Measurements from ENCODE around the gene SBNO1. TPM values are rescaled to one million over a fixed set of nuclear protein-coding genes. Genes with fewer than 3 reads are reported as not detected.
"Not testable (repeated sequence)": the region's sequence is repeated elsewhere in the genome, so short reads cannot be mapped to it uniquely, and the experiment has no call there.

Gene SBNO1
- total RNA-seq: 10 to 100 TPM; 26.7 to 31.8 (median 29.9) TPM

- Histone ChIP-seq H3K4me3 (peak within 1 kb of the TSS; percentile 87 to 97 (median 91)), H3K9me3 (no peaks in the 10 kb centered on the region), H3K27me3 (no peaks in the 10 kb centered on the region), H3K27ac (replicated peaks in 1 of 4) (peak within 1 kb of the TSS; percentile 90 to 97 (median 94)), H3K36me3 (peaks cover 0 to 7% (median 3%) of the 10 kb centered on the region in 4 donors), H3K4me1 (peaks cover 24 to 54% (median 39%) of the 10 kb centered on the region in 4 donors)
- DNase-seq (ENCODE audit: extremely low spot score): peak; percentile 98
- intact Hi-C loops (cut with DNase I): loop anchor here (5.0 kb wide), 1 partner anchor 218 kb away; the partner anchor contains the start of gene TMED2
- 5% methylated on average over 4 of the region's 47 CpGs for WGBS
- TF ChIP-seq POLR2AphosphoS5 (IDR thresholded peaks at IDR 0.05) (peak; percentile 47 to 82), EP300 (IDR thresholded peaks at IDR 0.05) (no peak), POLR2A (IDR thresholded peaks at IDR 0.05; ENCODE audit: low read depth) (peak; percentile 84), CTCF (IDR thresholded peaks at IDR 0.05) (no peak)
These were observed at the start of gene SBNO1 for GRCh38 chr12:123364532-123365024. Gene SBNO1 (minus strand): TSS chr12:123364847. CDS start chr12:123350441, 14,406 bp downstream.

- H3K27ac ChIP-seq (replicated peaks in 1 of 4): no peak overlapping the region
- H3K4me3 ChIP-seq: no peak overlapping the region
- intact Hi-C loops (cut with DNase I): no loop called here
- peaks cover 34 to 80% (median 57%) of the 10 kb centered on the region in 4 donors for H3K36me3 ChIP-seq
- peaks cover 0 to 6% (median 2%) of the 10 kb centered on the region in 4 donors for H3K4me1 ChIP-seq
- H3K27me3 ChIP-seq: no peaks in the 10 kb centered on the region
- no peak for TF ChIP-seq EP300 (IDR thresholded peaks at IDR 0.05)
- no peak for TF ChIP-seq CTCF (IDR thresholded peaks at IDR 0.05)
- TF ChIP-seq POLR2A (IDR thresholded peaks at IDR 0.05; ENCODE audit: low read depth): no peak
- no peak for TF ChIP-seq POLR2AphosphoS5 (IDR thresholded peaks at IDR 0.05)
- 90% methylated on average over 2 of the region's 5 CpGs for WGBS
- no peak for DNase-seq (ENCODE audit: extremely low spot score)
- no peaks in the 10 kb centered on the region for H3K9me3 ChIP-seq
These were observed 45.4 kb upstream of the SBNO1 start for GRCh38 chr12:123410041-123410412.

GRCh38 chr12:123409284-123410040 lies 44.8 kb upstream of the SBNO1 start:
- intact Hi-C loops (cut with DNase I); DNase-seq (ENCODE audit: extremely low spot score); H3K4me1 ChIP-seq; H3K9me3 ChIP-seq; H3K27ac ChIP-seq (replicated peaks in 1 of 4); H3K4me3 ChIP-seq; H3K27me3 ChIP-seq: not testable (repeated sequence)
- WGBS: 85% methylated on average over 11 of the region's 11 CpGs
- H3K36me3 ChIP-seq: peaks cover 40 to 80% (median 61%) of the 10 kb centered on the region in 4 donors

GRCh38 chr12:123408619-123409018 lies 44.0 kb upstream of the SBNO1 start:
- Histone ChIP-seq H3K36me3 (peaks cover 46 to 82% (median 65%) of the 10 kb centered on the region in 4 donors), H3K4me1 (peaks cover 3 to 12% (median 4%) of the 10 kb centered on the region in 4 donors)
- H3K9me3 ChIP-seq; intact Hi-C loops (cut with DNase I); H3K27me3 ChIP-seq; H3K4me3 ChIP-seq; DNase-seq (ENCODE audit: extremely low spot score); H3K27ac ChIP-seq (replicated peaks in 1 of 4): not testable (repeated sequence)
- WGBS: 86% methylated on average over 1 of the region's 7 CpGs

- H3K4me3 ChIP-seq; H3K27ac ChIP-seq (replicated peaks in 1 of 4); DNase-seq (ENCODE audit: extremely low spot score); H3K27me3 ChIP-seq; intact Hi-C loops (cut with DNase I); H3K9me3 ChIP-seq: not testable (repeated sequence)
- Histone ChIP-seq H3K36me3 (peaks cover 53 to 85% (median 70%) of the 10 kb centered on the region in 4 donors), H3K4me1 (peaks cover 4 to 19% (median 10%) of the 10 kb centered on the region in 4 donors)
- 69% methylated on average over 14 of the region's 15 CpGs for WGBS
These were observed 43.3 kb upstream of the SBNO1 start for GRCh38 chr12:123407934-123408333.

GRCh38 chr12:123407269-123407668 lies 42.6 kb upstream of the SBNO1 start:
- intact Hi-C loops (cut with DNase I); DNase-seq (ENCODE audit: extremely low spot score); H3K9me3 ChIP-seq; H3K4me3 ChIP-seq; H3K27ac ChIP-seq (replicated peaks in 1 of 4); H3K27me3 ChIP-seq: not testable (repeated sequence)
- Histone ChIP-seq H3K36me3 (peaks cover 56 to 85% (median 72%) of the 10 kb centered on the region in 4 donors), H3K4me1 (peaks cover 4 to 26% (median 15%) of the 10 kb centered on the region in 4 donors)
- WGBS: 85% methylated on average over 11 of the region's 15 CpGs
